ENCODE data around the gene LRRC41.
A peak's percentile ranks its signal among the peaks of the same experiment; 100 is the strongest.
"Not testable (repeated sequence)": the region's sequence is repeated elsewhere in the genome, so short reads cannot be mapped to it uniquely, and the experiment has no call there.

Gene LRRC41, protein sequence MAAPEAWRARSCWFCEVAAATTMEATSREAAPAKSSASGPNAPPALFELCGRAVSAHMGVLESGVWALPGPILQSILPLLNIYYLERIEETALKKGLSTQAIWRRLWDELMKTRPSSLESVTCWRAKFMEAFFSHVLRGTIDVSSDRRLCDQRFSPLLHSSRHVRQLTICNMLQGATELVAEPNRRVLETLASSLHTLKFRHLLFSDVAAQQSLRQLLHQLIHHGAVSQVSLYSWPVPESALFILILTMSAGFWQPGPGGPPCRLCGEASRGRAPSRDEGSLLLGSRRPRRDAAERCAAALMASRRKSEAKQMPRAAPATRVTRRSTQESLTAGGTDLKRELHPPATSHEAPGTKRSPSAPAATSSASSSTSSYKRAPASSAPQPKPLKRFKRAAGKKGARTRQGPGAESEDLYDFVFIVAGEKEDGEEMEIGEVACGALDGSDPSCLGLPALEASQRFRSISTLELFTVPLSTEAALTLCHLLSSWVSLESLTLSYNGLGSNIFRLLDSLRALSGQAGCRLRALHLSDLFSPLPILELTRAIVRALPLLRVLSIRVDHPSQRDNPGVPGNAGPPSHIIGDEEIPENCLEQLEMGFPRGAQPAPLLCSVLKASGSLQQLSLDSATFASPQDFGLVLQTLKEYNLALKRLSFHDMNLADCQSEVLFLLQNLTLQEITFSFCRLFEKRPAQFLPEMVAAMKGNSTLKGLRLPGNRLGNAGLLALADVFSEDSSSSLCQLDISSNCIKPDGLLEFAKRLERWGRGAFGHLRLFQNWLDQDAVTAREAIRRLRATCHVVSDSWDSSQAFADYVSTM

DNA sequence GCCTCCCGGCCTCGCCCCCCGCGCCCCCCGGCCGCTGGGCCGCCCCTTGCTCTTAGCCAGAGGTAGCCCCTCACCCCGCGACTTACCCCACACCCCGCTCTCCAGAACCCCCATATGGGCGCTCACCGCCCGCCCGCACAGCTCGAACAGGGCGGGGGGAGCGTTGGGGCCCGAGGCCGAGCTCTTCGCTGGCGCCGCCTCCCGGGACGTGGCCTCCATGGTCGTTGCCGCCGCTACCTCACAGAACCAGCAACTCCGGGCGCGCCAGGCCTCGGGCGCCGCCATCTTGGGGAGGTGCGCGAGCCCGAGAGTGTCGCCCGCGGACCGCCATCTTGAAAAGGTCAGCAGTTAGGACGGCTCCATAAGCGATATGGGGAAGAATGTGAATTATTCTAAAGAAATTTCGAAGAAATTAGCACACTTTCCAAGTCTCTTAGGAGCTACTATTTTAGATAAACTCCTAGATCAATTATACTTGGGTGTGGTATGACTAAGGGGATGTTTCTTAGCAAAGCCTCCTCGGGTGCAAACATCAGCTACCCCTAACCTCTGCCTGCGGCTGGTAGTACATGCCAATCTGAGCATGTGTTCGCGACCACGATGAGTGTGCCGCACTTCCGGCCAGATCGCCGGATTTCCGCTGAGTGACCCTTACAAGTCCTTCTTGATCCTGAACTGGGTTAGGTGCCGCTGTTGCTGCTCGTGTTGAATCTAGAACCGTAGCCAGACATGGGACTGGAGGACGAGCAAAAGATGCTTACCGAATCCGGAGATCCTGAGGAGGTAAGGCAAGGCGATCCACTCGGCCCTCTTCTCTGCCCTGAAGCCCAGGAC lies at the start of gene LRRC41, which contains the start of gene UQCRH:
Gene LRRC41 (minus strand): TSS at position 579 of the 834 bp plus-strand sequence. CDS start 294 bp downstream, at position 285.
Gene UQCRH (plus strand): TSS at position 661 of the 834 bp plus-strand sequence. CDS start 69 bp downstream, at position 730.
- DNase-seq (ENCODE audit: low spot score) (peak; percentile 95), FAIRE-seq (peak; percentile 63)

DNA sequence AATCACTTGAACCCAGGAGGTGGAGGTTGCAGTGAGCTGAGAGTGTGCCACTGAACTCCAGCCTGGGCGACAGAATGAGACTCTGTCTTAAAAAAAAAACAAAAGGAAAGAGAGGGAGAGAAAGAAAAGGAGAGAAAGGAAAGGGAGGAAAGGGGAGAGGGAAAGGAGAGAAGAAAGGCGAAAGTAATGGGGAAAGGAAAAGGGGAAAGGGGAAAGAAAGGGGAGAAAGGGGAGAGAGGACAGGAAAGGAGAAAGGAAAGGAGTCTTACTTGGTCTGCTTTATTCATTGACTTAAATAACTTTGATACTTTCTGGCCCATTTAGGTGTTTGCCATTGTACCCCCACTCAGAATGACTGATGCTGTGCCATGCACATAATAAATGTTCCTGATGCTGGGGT lies 48.9 kb upstream of the LRRC41 start:
- no peak for FAIRE-seq

DNA sequence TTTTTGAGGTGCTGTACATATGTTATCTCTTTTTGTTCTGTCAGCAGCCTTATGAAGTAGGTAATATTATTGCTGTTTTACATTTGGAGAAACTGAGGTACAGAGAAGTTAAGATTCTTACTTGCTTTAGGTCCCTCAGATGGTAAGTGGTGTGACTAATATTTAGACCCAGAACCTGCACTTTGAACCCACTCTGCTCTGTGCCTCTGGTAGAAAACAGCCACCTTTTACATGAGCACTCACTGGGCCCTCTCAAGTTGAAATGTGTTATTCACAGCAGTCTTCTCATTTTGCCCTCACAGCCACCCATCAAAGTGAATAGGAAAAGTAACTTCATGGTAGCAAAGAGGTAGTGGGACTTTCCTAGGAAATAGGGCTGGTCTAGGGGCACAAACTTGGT lies 41.9 kb upstream of the LRRC41 start:
- DNase-seq (ENCODE audit: low spot score) (no peak), FAIRE-seq (no peak)

More for the DNA sequence above, 48.9 kb upstream of the LRRC41 start:
- DNase-seq (ENCODE audit: low spot score): no peak

DNA sequence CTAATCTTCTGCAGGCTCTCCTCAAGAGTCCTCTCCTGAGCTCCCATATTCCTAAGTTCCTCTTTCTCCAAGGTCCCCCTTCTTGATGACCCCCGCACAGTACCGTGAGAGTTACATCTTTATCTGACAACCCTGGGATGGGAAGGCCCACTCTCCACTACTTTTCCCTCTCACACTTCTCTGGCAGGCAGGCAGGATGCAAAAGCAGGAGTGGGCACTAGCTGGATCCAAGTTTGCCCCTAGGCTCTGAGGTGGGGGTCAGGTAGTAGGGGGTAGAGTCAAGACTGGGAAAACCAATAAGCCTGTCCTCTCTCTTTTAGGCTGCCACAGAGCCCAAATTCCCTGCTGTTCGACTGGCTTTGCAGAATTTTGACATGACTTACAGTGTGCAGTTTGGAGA lies 41.1 kb upstream of the LRRC41 start:
- no peak for DNase-seq (ENCODE audit: low spot score)
- FAIRE-seq: no peak

DNA sequence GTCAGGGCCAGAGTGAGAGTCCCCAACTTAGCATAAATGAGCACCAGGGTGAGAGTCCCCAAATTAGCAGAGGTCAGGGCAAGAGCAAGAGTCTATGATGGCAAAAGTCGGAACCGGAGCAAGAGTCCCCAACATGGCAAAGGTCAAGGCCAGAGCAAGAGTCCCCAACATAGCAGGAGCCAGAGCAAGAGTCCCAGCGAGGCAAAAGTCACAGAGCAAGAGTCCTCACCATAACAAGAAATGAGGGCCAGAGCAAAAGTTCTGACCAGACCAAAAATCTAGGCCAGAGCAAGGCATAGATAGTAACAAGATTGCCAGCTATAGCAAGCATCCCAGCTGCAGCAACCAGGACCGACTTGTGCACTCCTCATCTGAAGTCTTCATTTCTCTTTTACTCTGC lies 40.3 kb upstream of the LRRC41 start:
- FAIRE-seq (no peak), DNase-seq (ENCODE audit: low spot score) (no peak)

DNA sequence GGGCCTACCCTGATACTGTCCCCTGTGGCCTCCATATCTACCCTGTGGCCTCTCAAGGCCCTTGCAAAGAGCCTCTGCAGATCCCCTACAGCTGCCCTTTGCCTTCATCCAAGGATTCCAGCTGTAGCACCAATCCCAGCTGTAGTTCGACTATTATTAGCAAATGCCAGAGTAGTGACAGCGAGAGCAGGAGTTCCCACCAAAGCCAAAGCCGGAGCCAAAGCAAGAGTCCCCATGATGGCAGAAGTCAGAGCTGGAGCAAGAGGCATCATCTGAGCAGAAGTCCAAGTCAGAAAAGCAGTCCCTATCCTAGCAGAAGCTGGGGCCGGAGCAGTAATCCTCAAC lies 39.9 kb upstream of the LRRC41 start:
- no peak for FAIRE-seq

DNA sequence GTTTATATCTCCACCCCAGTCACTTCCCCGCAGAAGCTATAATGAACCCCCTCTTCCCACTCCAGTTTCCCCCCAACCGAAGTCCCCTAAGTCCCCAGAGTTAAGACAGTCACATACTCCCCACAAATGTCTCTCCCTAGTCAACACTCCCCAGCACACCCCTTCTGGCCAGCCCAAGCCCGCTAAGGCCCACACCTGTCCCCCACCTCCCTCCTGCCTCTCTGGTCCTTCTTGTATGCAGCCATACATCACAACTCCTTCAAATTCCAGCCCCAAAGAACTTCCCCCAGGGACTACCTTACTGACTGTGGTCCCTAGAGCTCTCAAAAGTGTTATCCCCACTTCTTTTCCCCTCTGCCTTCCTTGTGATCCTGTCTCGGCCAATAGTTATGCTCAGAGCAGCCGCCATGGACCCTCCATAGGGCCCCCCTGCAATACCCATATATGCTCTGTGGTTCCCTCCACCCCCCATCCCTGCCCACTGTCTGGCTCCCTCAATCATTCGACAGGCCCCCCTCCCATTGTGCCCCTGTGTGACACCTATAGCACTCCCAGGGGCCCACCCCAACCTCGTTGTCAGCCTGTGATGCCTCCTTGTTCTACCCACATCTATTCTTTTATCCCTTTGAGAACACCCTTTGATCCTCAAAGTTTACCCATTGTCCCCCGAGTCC lies 39.4 kb upstream of the LRRC41 start:
- FAIRE-seq: no peak

More for the DNA sequence above, 39.9 kb upstream of the LRRC41 start:
- no peak for DNase-seq (ENCODE audit: low spot score)

DNA sequence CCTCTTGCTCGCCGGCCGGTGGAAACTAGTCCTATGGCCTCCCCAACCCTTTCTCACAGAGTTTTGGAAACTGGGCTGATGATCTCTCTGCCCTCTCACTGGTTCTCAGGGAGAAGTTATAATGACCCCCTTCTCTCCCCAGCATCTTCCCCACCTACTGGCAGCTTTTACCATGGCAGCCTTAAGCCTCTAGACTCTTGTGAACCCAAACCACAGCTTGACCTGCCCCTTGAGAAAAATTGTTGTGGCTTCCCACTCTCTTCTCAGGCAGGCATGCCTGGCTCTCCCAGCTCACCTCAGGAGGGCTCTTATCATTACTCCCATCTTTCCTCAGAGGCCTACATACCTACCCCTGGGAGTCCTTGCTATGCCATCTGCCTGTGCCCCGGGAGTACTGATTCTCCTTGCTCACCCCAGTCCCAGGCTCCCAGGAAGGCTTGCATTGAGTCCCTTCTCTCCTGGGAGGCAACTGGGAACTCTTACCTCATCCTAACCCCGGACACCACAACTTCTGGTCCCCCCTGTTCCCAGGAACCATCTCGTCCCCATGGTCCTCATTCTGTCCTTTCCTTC lies 38.8 kb upstream of the LRRC41 start:
- FAIRE-seq: no peak
- DNase-seq (ENCODE audit: low spot score): peak; percentile 51

More for the DNA sequence above, 39.4 kb upstream of the LRRC41 start:
- no peak for DNase-seq (ENCODE audit: low spot score)

DNA sequence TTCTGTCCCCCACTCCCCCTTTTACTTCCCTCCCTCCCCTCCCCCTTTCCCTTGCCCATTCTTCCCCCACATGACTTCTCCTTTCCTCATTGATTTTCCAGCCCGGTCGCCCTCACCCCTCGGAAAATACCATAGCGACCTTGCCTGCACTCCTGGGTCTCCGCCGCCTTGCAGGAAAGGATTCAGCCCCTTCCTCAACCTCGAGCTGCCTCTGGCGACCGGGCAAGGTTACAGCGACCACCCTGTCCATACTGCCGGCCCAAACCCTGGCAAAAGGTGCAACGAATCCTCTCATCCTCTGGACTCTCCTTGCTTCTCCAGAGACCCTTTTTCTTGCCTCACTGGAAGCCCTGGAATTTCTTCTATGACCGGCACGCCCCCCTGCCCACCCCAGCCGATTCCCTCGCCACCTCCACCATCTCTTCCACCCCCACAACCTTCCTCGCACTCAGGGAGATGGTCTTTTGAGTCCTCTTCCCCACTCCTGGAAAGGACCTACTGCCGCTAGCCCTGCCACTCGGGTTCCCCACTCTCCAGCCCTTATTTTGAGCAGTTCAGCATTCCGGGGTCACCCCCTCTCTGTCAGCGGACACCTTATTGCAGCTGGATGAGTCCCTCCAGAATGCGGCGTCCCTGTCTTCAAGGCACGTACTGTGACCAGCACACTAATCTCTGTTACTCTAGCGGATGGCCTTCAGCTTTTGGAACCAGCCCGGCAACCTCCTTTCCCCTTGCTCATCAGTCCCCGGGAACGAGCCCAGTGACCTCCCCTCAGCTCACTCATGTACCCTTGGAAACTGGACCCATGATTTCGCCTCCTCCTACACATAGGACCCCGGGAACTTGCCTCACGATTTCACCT lies 38.0 kb upstream of the LRRC41 start:
- FAIRE-seq (no peak), DNase-seq (ENCODE audit: low spot score) (no peak)

DNA sequence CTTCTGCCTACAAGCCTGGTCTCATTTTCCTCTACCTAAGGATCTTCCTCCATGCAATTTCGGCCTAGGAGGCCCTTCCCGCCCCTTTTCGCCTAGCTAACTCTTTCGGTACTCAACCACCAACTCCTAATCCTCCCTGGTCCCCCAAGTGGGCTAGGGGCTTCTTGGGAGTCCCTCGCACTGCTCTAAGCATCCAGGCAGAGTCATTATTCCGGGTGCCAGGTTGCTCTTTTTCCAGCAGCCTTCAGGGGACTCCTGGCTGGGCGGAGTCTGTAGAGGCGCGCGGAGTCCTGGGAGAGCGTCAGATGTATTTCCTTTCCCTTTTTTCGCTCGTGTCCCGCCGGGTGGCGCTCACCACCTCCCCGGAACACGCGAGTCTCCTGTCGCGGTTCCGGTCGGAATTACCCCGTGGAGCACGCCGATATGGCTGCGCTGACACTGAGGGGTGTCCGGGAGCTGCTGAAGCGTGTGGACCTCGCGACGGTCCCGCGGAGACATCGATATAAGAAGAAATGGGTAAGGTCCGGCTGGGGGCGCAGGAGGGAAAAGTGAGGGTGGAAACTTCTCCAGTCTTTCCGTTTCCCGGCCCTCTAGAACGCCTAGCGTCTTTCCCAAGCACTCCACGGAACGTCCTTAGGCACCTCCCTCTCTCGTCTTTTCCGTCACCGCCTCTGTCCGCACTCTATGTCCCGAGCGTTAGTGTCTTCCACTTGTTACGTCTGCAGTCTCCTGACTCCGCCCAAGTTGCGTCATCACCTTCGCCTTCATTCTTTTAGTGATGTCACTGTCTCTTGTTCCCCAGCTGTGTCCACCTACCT lies 37.2 kb upstream of the LRRC41 start, which contains the start of gene NSUN4:
Gene NSUN4 (plus strand): TSS at position 404 of the 818 bp plus-strand sequence. CDS start 20 bp downstream, at position 424.
- FAIRE-seq (peak; percentile 68), DNase-seq (ENCODE audit: low spot score) (peak; percentile 93)

DNA sequence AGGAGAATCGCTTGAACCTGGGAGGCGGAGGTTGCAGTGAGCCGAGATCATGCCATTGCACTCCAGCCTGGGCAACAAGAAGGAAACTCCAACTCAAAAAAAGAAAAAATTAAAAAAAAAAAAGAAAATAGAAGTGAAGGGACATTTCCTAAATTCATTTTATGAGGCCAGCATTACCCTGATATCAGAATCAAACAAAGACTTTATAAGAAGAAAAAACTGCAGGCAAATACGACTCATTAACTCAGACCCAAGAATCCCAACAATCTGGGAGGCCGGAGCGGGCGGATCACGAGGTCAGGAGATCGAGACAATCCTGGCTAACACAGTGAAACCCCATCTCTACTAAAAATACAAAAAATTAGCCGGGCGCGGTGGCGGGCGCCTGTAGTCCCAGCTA lies 34.0 kb upstream of the LRRC41 start:
- not testable (repeated sequence) for FAIRE-seq; DNase-seq (ENCODE audit: low spot score)

DNA sequence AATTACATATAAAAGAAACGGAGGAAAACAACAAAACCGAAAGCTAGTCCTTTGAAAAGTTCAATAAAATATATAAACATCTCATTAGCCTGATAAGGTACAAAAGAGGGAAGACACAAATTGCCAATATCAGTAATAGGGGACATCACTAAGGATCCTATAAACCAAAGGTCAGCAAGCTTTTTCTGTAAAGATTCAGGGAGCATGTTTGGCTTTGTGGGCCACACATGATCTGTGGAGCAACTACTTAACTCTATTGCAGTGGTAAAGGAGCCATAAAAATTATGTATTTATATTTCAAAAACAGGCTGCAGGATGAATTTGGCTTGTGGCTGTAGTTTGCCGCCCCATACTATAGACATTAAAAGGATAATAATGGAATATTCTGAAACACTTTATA lies 31.7 kb upstream of the LRRC41 start:
- DNase-seq (ENCODE audit: low spot score): no peak
- no peak for FAIRE-seq

DNA sequence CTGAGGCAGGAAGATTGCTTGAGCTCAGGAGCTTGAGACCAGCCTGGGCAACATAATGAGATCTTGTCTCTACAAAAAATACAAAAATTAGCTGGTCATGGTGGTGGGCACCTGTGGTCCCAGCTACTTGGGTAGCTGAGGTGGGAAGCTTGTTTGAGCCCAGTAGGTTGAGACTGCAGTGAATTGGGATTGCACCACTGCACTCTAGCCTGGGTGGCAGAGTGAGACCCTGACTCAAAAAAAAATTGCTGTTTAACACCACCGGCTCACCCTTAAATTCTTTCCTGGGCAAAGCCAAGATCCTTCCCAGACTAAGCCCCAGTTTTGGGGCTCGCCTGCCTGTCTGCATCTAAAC lies 30.6 kb upstream of the LRRC41 start:
- DNase-seq (ENCODE audit: low spot score) (no peak), FAIRE-seq (no peak)

DNA sequence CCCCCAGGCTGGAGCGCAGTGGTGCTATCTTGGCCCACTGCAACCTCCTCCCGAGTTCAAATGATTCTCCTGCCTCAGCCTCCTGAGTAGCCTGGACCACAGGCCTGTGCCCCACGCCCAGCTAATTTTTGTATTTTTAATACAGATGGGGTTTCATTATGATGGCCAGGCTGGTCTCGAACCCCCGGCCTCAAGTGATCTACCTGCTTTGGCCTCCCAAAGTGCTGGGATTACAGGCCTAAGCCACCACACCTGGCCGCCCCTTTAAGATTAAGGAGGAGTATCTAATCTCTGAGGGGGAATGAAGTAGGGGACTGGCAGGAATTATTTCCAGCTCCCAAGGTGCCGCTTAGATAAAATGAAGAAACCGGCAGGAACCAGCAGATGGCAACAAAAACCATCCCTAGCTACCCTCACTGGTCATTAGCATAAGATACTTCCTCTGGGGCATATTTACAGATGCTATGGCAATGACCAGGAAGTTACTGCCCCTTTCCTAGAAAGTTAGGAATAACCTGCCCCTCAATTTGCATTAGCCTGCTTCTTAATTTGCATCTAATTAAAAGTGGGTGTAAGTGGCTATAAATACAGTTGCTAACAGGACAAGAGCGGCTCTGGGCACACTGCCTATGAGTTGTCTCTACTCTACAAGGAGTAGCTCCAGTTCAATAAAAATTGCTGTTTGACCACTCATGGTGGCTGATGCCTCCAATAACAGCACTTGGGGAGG lies 30.0 kb upstream of the LRRC41 start:
- no peak for FAIRE-seq
- DNase-seq (ENCODE audit: low spot score): peak; percentile 42

DNA sequence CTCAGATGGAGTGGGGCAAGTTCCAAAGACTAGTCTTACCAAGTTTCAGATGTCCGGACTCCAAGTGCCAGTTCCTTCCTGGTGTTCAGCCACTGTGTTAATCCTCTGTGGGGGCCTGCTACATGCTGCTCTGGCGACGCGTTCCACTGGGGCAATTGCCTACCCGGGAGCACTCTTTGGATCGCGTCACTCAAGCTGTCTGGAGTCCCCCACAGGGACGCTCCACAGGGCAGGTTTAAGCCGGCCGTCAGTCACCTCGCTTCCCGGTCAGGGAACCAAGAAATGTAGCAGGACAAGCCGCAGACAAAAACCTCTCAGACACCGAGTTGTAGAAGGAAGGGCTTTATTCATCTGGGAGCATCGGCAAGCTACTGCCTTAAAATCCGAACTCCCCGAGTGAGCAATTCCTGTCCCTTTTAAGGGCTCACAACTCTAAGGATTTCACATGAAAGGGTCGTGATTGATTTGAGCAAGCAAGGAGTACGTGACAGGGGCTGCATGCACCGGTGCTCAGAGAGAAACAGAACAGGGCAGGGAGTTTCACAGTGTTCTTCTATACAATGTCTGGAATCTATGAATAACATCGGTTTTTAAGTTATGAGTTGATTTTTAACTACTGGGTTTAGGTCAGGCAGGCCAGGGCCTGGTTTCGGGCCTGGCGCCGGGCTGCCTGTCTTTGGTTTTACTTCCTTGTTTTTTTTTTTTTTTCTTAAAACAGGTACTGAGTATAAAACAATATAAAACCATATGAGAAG lies 28.5 kb upstream of the LRRC41 start:
- FAIRE-seq; DNase-seq (ENCODE audit: low spot score): not testable (repeated sequence)

DNA sequence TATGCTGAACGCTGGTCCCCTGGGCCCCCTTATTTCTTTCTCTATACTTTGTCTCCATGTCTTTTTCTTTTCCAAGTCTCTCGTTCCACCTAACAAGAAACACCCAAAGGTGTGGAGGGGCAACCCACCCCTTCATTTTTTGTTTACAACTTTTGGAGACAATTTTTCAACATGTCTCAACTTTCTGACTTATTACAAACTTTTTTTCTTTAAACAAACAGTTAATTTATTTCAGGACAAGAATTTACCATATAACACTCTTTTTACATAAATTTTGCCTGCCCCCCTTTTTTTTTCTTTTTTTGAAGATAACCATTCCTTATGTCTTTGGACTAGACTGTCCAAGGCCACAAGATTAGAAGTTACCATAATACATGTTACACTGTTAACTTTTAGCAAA lies 27.0 kb upstream of the LRRC41 start:
- FAIRE-seq; DNase-seq (ENCODE audit: low spot score): not testable (repeated sequence)

DNA sequence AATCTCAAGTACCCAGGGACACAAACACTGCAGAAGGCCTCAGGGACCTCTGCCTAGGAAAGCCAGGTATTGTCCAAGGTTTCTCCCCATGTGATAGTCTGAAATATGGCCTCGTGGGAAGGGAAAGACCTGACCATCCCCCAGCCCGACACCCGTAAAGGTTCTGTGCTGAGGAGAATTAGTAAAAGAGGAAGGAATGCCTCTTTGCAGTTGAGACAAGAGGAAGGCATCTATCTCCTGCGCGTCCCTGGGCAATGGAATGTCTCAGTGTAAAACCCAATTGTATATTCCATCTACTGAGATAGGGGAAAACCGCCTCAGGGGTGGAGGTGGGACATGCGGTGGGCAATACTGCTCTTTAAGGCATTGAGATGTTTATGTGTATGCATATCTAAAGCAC lies 26.4 kb upstream of the LRRC41 start:
- not testable (repeated sequence) for DNase-seq (ENCODE audit: low spot score); FAIRE-seq
